ENCODE results near the gene SLC26A1.

SLC26A1 gene

DNA sequence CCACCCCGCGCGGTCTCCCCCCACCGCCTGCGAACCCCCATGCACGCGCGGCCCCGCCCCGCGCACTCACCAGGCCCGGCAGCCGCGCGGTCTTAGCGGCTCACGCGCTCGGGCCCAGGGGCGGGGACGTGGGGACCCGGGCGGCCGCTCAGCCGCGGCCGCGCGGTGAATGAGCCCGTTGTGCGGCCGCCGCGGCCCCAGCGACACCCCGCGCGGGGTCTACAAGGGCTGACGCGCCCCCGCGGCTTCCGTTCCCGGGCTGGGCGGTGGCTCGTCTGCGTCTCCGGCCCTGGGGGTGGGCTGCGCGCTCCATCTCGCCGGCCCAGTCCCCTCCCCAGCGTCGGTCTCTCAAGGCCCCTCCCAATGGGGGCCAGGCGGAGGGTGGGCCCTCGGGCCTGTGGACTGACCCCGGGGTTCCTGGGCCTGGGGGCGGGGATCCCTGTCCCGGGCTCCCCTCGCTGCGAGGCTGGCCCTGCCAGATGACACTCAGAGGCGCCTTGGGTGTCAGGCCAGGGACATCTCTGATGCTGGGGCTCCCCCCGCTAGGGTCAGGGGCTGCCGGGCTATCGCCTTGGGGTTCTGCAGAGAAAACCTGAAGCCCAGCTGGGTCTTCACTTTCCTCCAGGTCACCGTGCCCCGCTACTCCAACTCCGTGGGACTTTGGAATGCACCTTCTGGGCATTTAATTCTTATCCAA, 4.3 kb upstream of the SLC26A1 start:
- DNase-seq, result no peak

DNA sequence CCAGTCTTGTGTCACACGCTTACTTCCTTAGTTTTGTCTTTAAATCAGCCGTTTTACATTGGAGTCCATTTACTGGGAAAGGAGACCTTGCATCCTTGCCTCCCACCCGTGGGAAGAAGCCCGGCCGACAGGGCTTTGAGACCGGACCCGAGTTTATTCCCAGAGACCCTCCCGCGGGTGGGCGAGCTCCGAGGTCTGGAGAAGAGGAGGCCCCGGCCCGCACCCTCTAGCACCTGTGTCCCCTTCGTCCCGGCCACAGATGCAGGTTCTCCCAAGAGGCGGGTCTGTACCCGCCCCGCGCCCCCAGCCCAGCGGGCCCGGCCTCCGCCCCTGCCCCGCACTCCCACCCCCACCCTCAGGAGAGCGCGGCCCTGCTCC, 3.8 kb upstream of the SLC26A1 start:
- peak in 1 of 2 experiments; percentile 12 for DNase-seq

DNA sequence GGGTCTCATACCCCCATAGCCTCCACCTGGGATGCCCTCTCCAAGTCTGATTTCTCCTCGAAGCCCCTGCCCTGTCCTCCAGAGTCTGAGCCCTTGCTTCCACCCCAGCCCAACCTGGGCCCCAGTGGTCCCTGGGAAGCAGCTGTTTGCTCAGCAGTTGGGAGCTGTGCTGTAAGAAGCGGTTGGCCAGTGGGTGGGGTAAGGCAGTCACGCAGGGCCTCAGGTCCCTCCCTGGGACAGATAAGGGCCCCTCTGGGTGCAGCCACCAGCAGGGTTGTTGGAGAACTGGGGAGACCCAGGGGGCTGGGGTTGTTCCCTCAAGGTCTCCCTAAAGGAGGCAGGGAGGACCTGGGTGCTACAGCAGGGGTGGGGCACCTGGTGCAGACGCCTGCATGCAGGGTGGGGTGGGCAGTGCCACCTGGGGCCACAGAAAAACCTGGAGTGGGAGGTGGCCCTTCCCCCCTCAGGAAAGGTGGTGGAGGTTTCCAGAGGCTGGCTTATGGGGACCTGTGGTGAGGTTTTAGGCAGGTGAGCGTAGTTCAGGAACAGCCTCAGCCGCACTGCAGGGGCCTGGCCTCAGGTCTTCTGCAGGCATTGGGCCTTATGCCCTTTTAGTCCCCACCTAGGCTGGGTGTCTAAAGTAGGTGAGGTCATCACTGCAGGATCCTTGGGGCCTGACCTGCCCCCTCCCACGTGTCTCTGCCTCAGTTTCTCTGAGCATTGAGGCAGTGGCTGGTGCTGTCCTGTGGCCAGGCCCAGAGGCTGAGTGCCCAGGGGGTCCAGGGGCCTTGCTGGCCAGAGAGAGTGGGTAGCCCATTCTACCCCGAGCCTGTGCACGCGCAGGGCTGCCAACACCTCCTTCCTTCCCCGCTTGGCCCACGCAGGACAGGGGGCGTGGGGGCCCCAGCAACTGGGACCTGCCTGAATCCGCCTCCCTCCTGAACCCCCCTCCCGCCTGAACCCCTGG, 3.1 kb upstream of the SLC26A1 start:
- no peak for DNase-seq

DNA sequence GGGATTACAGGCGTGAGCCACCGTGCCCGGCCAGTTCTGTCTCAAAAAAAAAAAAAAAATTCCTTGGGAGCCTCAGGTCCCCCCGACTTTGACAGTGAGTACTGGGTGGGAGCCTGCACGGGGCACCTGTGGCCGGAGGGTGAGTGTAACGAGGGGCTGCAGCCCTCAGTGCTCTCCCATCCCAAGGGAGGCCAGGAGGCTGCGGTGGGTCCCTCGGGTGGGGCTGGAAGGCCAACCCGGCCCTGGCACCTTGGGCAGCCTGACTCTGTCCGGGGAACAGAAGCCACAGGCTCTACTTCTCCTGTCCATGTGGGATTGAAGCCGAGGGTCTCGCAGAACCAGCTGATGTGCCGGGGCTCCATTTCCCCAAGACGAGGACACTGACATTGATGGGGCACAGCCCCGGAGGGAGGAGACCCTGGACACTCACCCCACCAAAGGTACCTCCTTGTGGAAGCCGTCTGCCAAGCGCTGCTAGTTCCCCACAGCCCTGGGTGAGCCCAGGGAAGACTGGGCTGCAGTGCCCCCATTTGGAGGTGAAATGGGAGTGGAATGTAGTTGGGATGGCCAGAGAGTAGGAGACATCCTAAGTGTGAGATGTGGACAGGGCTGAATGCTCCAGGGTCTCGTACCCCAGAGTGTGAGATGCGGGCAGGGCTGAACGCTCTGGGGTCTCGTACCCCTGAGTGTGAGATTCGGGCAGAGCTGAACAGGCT, 2.3 kb upstream of the SLC26A1 start:
- DNase-seq, result no peak

DNA sequence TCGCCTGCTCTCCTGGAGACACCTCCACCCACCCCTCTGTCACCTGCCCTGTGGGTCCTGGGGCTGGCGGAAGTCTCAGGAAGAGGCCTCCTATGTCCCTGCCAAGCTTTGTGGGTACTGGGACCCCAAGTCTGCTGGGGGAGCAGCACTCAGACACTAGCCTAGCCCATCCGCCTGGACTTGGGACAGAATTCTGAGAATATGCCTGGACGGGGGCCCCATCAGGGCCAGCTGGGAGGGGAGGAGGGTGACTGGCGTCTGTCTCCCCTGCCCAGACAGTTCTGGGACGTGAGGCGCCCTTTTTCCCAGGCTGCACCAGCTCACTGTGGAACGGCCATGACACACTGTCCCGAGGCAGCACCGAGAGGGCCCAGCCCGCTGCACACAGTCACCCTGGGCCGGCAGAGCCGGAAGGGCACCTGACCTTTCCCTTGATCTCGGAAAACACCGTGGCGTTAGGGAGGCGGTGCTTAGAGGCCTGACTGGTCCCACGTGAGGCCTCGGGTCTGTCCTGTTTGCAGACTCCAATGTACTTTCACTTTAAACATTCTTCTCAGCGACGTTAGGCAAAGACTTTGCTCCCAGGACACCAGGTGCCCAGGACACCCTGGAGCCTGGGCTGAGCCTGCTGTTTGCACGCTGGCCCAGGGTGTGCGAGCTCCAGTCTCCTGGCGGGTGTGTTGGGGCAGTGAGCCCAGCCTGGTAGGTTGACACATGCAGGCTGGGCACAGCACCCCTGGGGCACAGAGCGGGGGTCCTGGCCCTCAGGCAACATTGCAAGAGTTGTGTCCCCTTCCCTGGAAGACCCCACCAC, 700 bp downstream of the SLC26A1 start:
- no peak for DNase-seq

DNA sequence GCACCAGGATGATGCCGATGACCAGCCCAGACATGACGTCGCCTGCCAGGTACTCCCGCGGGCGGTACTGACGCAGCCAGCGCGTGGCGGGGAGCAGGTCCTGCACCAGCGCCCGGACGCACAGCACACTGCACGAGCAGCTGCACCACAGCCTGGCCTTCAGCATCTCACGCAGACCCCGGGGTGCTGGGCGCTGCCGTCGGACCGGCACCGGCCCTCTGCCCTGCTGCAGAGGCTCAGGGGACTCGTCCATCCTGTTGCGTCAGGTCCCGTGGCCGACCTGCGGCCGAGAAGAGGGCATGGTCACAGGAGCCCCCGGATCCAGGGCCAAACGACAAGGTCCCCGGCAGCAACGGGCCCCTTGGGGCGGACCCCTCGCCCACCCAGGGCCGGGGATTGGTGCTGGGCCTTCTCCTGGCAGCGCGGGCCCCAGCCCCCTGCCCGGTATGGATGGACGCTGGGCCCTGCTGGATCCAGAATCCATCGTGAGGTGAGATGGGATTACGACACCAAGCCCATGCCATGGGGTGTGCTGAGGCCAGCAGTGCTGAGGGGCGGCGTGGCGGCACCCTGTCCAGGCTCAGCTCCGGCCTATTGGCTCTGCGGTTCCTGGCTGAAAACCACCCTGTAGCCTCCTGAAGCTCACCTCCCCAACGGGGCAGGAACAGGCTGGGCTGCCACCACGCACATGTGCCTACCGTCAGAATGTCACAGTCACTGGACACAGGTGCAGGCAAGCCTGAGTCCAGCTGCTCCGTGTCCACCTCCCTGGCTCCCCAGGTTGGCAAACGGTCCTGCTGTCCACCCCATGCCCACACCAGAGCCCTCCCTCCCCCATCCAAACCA, 1.5 kb downstream of the SLC26A1 start:
- no peak for DNase-seq

DNA sequence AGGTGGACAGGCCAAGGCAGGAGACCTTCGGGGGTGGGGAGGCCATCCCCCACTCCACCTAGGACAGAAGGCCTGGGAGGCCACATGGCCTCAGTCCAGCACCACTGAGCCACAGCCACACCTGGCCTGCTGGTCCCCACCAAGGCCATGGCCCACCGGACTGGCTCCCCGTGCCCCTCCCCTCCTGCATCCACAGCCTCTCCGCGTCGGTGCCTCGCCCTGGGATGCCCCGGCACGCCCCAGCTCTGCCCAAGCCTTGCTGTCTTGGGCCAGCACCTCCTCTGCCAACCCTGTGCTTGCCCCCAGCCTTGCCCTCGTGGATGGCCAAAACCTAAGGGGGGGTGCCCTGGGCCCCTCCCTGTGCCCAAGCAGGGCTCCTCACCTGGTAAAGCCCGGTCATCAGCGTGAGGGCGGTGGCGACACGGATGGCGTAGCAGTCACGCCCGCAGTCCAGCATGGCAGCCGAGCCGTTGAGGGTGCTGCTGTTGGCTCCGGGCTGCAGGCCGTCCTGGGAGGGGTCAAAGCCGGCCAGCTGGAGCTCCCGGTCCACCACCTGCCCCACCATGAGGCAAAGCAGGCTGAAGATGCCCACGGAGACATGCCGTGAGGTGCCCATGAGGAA, 2.3 kb downstream of the SLC26A1 start:
- no peak for DNase-seq

DNA sequence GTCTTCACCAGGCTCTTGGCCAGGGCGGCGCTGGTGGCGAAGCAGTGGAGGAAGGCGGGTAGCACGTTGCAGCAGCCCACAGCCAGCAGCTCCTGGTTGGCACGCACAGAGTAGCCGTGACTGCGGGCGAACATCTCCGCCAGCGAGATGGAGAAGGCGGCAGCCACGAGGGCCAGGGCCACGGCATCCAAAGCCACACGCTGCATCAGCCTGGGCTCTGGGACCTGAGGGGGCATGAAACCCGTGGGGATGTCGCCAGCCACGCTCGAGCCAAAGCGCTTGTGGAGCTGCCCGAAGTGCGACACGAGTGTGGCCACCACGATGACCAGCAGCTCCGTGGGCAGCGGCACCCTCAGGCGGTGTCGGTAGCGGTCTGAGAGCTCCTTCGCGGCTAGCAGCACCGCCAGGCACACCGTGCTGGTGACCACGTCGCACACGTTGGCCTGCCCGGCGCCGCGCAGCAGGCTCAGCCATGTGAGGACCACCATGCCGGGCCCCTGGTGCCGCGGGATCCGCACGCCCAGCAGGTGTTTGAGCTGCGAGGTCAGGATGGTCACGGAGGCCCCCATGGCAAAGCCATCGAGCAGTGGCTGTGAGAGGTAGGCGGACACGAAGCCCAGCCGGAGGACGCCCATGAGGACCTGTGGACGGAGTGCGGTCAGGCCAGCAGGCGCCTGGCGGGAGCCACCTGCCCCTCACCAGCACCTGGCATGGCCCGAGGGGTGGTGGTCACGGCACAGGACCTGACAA, 3.3 kb downstream of the SLC26A1 start:
- no peak for DNase-seq

DNA sequence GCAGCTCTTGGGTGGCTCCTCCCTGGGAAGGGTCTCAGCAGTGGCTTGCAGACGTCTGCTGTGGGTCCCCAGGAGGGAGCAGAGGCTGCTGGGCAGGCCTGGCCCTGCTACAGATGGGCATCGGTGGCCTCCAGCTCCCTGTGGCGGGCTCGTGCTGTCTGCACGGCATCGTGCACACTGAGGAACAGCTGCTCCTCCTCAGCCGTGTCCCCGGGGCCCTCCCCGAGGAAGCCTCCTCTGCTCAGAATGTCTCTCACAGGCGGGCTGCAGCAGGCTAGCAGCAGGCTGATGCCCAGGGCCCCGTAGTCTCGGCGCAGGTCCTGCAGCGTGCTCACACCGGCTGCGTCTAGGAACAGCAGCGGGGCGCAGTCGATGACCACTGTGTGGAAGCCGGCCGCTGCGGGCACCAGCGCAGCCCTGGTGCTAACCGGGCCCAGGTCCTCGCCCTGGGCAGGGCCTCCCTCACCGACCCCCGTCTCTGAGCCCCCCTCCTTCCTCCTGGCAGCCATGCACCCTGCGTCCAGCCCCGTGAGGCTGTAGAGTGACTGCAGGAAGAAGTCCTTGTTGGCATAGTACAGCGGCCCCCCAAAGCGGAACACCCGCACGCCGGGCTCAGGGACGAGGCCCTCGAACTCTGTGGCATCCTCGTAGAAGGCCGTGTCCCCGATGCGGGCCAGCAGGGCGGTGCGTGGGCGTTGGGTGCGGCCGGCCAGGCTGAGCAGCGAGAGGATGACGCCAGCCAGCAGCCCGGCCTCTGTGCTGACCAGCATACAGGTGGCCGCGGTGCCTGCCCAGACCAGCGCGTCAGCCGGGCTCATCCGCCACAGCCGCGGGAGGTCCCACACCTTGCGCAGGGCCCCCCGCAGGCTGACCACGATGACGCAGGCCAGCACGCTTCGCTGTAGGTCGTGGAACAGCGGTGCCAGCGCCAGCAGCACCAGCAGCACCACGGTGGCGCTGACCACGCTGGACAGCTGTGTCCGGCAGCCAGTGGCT, 4.2 kb downstream of the SLC26A1 start:
- DNase-seq, result no peak

DNA sequence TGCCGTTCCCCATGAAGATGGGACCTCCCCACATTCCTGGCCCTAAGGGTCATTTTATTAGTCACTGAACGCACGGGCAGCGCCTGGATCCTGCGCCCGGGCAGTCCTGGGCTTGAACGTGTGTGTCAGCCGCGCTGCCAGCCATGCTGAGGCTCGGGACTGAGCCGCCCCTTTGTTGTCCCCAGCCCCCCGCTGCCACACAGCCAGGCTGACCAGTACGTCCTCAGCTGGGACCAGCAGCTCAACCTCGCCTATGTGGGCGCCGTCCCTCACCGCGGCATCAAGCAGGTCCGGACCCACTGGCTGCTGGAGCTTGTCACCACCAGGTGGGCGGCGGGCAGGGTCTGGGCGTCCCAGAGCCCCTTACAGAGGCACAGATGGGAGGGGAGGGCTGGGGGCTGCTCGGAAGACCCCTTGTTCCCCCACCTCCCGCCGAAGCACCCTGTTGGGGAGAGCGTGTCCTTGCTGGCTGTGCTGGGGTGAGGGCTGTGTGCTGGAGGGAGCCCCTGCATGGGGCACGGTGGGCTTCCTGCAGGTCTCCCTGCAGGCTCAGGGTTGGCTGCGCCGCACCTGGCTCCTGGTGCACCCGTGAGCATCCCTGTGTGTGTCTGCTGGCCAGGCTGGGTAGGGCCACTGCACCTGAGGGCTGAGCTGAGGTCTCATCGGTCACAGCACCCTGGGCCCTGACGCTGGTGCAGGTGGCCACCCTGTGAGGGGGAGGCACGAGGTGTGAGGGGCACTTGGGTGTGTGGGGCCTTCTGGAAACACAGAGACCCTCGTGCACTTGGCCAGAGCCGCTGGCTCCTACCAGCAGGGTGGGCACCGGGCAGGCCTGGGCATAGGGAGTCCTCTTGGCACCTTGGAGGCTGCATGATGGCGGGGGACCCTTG, 5.3 kb downstream of the SLC26A1 start:
- DNase-seq, result no peak

DNA sequence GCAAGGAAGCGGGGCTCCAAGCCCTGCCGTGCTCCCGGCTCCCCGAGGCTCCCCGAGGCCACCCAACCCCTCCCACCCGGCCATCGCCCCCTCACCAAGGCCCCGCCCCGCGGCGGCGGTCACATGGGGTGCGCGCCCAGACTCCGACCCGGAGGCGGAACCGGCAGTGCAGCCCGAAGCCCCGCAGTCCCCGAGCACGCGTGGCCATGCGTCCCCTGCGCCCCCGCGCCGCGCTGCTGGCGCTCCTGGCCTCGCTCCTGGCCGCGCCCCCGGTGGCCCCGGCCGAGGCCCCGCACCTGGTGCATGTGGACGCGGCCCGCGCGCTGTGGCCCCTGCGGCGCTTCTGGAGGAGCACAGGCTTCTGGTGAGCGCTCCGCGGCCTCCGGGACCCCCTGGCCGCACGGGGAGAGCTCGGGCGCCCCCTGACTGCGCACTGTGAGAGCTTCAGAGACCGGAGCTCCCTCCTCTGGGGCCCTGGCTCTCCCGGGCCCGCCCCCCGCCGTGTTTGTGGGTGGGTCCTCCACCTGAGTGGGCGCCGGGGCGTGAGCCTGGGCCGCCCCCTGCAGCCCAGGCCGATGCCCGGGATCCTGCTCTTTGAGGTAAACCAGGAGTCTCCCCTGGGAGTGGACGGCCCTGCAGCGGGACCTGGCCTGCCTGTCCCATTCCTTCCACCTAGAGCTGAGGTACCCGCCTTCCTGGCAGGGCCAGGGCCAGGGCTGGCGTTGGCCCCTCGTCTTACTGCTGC, 6.2 kb downstream of the SLC26A1 start, which contains the start of gene IDUA:
Gene IDUA, plus strand, starts transcription at position 166 of the 745 bp plus-strand sequence. Its CDS starts 41 bp downstream, at position 207.
- DNase-seq, result peak; percentile 75 to 77

DNA sequence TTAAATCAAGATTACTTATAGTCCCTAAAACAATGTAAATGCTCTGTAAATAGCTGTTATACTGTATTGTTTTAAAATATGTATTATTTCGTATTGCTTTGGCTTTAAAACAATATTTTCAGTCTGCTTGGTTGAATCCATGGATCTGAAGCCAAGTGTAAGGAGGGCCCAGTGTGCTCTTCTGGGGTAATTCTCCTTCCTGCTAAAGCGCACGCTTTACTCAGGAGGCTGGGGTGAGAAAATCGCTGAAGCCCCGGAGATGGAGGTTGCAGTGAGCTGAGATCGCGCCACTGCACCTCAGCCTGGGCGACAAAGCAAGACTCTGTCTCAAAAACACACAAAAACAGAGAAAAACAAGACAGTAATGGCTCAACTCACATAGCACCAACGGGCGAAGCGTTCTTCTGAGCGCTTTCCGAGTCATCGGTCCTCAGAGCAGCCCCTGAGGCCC, 6.8 kb downstream of the SLC26A1 start:
- DNase-seq, result peak in 1 of 2 experiments; percentile 58

DNA sequence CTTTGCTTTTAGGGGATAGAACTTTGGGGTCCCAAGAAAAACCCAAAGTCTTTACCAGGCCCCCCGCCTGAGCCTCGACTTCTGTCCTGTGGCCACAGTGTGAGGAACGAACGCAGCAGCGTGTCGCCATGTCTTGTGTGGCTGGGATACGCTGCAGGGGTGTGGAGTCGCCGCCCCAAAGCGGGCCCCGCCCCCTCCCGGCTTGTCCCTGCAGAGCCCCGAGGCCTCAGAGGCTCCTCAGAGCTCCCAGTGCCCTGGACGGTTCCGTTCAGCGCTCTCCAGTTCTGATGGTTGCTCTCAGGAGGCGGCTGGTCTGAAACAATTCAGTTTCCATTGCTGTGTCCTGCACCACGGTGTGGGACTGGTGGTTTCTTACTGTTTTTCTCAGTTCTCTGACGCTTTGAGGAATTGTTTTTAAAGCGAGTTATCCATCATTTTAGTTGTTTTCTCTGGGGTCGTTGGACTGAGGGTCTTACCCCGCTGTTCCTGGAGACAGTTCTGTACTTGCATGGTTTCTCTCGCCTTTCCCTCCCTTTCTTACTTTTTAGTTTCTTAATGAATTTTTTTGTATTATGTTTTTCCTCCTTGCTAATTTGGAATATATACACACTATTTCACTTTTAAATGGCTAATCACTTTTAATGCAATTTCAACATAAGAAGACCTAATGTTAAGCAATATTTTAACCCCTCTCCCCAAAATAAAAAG, 7.9 kb downstream of the SLC26A1 start:
- DNase-seq, result no peak

DNA sequence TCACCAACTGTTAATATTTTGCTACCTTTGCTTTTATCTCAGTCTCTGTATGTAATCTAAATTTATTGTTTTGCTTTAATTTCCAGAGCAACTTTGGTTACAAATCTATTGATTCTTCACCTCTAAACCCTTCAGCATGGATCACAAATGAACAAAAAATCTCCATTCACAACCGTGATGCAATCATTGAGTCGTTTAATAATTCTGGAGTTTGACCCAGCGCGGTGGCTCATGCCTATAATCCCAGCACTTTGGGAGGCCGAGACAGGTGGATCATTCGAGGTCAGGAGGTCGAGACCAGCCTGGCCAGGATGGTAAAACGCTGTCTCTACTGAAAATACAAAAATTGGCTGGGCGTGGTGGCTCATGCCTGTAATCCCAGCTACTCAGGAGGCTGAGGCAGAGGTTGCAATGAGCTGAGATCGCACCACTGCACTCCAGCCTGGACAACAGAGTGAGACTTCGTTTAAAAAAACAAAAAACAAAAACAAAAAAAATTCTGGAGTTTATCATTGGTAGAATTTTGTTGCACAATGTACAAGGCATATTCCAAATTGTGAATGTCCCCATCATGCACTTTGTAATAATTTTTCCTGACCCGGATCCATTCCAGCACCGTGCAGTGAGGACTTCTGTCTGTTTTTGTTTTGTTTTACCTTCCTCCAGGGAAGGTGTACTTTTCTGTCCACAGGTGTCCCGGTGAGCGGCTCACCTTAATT, 8.7 kb downstream of the SLC26A1 start:
- DNase-seq, result no peak

DNA sequence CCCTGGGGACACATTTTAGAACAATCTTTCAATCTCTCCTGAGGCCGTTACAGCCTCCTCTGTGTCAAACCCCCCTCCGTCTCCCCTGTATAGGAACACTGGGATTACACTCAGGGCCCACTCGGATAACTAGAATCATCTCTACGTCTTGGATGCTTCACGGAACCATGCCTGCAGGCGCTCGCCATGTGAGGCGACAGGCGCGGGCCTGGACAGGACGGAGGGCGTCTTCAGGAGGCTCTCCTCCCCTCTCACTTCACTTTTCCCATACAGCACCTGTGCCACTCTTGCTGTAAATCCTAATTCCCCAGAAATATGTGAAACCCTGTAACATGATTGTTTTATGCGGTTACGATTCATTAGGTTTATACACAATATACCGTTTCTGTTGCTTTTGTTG, 10.4 kb downstream of the SLC26A1 start:
- no peak for DNase-seq

DNA sequence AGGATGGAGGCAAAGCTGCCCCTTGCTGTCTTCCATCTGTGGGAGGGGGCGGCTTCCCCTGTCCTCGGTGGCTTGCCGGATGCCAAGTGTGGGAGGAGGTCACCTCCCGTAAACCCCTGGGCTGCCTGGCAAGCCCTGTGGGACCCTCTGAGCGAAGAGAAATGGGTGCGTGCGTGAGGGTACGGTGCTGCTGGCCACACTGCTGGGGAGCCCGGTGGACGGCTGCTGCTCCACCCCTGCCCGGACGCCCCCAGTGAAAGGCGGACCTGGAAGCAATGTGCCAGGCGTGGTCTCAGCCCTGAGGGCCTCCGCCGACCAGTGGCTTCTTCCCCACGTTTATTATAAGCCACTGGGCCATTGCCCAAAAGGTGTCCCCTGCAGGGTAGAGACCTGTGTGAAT, 10.9 kb downstream of the SLC26A1 start:
- no peak for DNase-seq

Measured in Kasumi-1 (cell line).